Gastrocnemius medialis (tissue), 4 donors: ENCODE measurements around the gene APOA1.

ENCODE experiments used
- CTCF ChIP-seq, 5 experiments: fragments of 450-650 bp in 3 of 5; fragments of 200-600 bp in 2 of 5; sonication (generic) in 2 of 5; IDR thresholded peaks in 4 of 5; conservative IDR thresholded peaks in 1 of 5; 1 replicate in 4 of 5; 2 replicates in 1 of 5; pipeline ENCODE4 v1.5.1; 2016 to 2019; ENCODE audit warnings: antibody characterized with exemption in 5 of 5, mild to moderate bottlenecking in 3 of 5, moderate library complexity in 3 of 5
- POLR2A ChIP-seq, 2 donors: fragments of 450-650 bp; IDR thresholded peaks; one replicate each; pipeline ENCODE4 v1.6.1; 2017; ENCODE audit warnings: antibody characterized with exemption in 2 of 2, mild to moderate bottlenecking in 2 of 2, moderate library complexity in 2 of 2

GRCh38 chr11:116797816-116798215, 39.6 kb downstream of the APOA1 start:
- TF ChIP-seq CTCF (IDR thresholded peaks at IDR 0.05 in 4 of 5, conservative IDR thresholded peaks at IDR 0.05 in 1 of 5) (no peak), POLR2A (IDR thresholded peaks at IDR 0.05) (no peak)
